SU-DHL-6 (cell line): Measurements from ENCODE around the gene GYPC.

ENCODE experiments used
- H2AFZ ChIP-seq: fragments of 200-600 bp; sonication (generic); 2 replicates; pipeline ENCODE4 v1.6.1; 2014; ENCODE audit warnings: low read depth, mild to moderate bottlenecking, moderate library complexity, mixed read lengths, antibody characterized with exemption, low read length; ENCODE audit not compliant: severe bottlenecking
- H3F3A ChIP-seq: fragments of 200-600 bp; shearing (Covaris generic); 2 replicates; pipeline ENCODE4 v1.6.0; 2016; ENCODE audit warnings: antibody characterized with exemption, mild to moderate bottlenecking; ENCODE audit not compliant: insufficient read depth
- H3K27ac ChIP-seq: fragments of 200-600 bp; sonication (generic); 2 replicates; pipeline ENCODE4 v1.5.1; 2016; ENCODE audit warnings: low read depth, mild to moderate bottlenecking, low read length, moderate library complexity, mixed read lengths
- H3K27me3 ChIP-seq: fragments of 200-600 bp; sonication (generic), shearing (Covaris generic); 2 replicates; pipeline ENCODE4 v1.6.0; 2014; ENCODE audit warnings: mild to moderate bottlenecking, low read length
- H3K36me3 ChIP-seq: fragments of 200-600 bp; sonication (generic); 2 replicates; pipeline ENCODE4 v1.6.1; 2014; ENCODE audit warnings: mild to moderate bottlenecking, low read length, mixed read lengths
- H3K4me2 ChIP-seq: fragments of 300-600, 200-600 bp; shearing (Covaris generic), sonication (generic); 2 replicates; pipeline ENCODE4 v1.6.0; 2014; ENCODE audit warnings: low read length, low read depth, mild to moderate bottlenecking; ENCODE audit not compliant: poor library complexity, severe bottlenecking
- H3K4me3 ChIP-seq: fragments of 200-600 bp; sonication (generic); 2 replicates; pipeline ENCODE4 v1.5.1; 2014; ENCODE audit warnings: antibody characterized with exemption, low read length, mild to moderate bottlenecking, mixed read lengths; ENCODE audit not compliant: insufficient read depth, poor library complexity, severe bottlenecking
- H3K79me2 ChIP-seq: fragments of 200-600 bp; sonication (generic); 2 replicates; pipeline ENCODE4 v1.6.1; 2014; ENCODE audit warnings: mild to moderate bottlenecking, low read length, moderate library complexity; ENCODE audit not compliant: insufficient read depth
- H3K9ac ChIP-seq: fragments of 200-600 bp; sonication (generic); 2 replicates; pipeline ENCODE4 v1.7.0; 2014; ENCODE audit warnings: mild to moderate bottlenecking, low read length
- H3K9me2 ChIP-seq: fragments of 200-600 bp; sonication (generic); replicated peaks from 2 replicates; pipeline ENCODE4 v1.6.1; 2014; ENCODE audit warnings: low read length; ENCODE audit not compliant: insufficient read depth
- H3K9me3 ChIP-seq: fragments of 200-600 bp; sonication (generic); 2 replicates; pipeline ENCODE4 v1.6.1; 2014; ENCODE audit warnings: low read length, mixed read lengths; ENCODE audit not compliant: insufficient read depth
- H4K20me1 ChIP-seq: fragments of 200-600 bp; sonication (generic); 2 replicates; pipeline ENCODE4 v1.6.1; 2014; ENCODE audit warnings: low read depth, mild to moderate bottlenecking, antibody characterized with exemption, low read length, moderate library complexity, mixed read lengths
- CTCF ChIP-seq: fragments of 200-600 bp; sonication (generic); IDR thresholded peaks from one replicate; pipeline ENCODE4 v1.5.1; 2017; ENCODE audit warnings: antibody characterized with exemption, mild to moderate bottlenecking, low read length, moderate library complexity; ENCODE audit not compliant: insufficient read depth, poor library complexity, severe bottlenecking
- EZH2phosphoT487 ChIP-seq: fragments of 200-600 bp; sonication (generic), shearing (Covaris generic); conservative IDR thresholded peaks from 2 replicates; pipeline ENCODE4 v1.6.1; 2018; ENCODE audit warnings: mild to moderate bottlenecking, antibody characterized with exemption, low read length, moderate library complexity, mixed read lengths

The GYPC gene

DNA sequence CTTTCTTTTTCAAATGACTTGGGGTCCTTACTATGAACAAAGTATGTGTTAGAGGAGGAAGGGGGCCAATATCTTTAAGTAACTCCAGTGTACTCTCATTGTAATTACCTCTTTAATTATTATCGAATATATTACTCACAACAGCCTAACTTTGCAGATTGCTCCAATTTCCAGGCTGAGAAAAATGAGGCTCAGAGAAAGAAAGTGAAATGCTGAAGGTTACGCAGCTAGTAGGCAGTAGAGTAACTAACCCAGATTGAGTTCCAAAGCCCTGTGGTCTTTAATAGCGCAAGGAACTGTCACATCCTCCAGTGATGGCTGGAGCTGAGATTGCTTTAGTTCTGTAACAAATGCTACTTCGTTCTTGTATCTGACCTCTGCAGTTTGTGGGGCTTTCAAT is 2.2 kb upstream of the GYPC start:
- H3K9me3 ChIP-seq: no peaks in the 10 kb centered on the region
- no peak overlapping the region for H3K9ac ChIP-seq
- H3K9me2 ChIP-seq: no peaks in the 10 kb centered on the region
- H3K79me2 ChIP-seq: no peaks in the 10 kb centered on the region
- H4K20me1 ChIP-seq: no peaks in the 10 kb centered on the region
- H3K36me3 ChIP-seq: no peaks in the 10 kb centered on the region
- TF ChIP-seq CTCF (no peak), EZH2phosphoT487 (no peak)
- H3K27ac ChIP-seq: no peak overlapping the region
- no peak overlapping the region for H2AFZ ChIP-seq
- H3K27me3 ChIP-seq: no peaks in the 10 kb centered on the region
- H3K4me3 ChIP-seq: no peak overlapping the region
- H3K4me2 ChIP-seq: no peak overlapping the region
- H3F3A ChIP-seq: no peaks in the 10 kb centered on the region

DNA sequence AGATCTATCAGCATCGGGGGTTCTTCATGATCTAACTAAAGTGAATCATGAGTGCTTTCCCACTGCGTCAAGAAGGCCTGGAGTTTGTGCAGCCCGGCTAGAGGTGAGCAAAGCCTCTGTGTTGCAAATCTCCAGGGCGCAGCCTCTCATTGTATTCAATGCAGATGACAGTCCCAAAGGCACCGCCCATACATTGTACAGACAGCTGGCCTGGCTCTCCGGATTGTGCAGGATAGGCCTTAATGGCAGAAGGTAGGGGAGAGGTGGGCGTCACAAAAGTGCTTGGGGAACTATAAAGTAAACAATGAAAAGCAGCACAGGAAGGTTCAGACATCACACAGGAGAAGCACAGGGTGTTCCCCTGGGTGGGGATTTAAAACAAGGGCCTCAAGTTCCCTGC is 907 bp upstream of the GYPC start:
- no peaks in the 10 kb centered on the region for H3F3A ChIP-seq
- no peak overlapping the region for H3K27ac ChIP-seq
- no peak overlapping the region for H2AFZ ChIP-seq
- H3K9me3 ChIP-seq: no peaks in the 10 kb centered on the region
- no peaks in the 10 kb centered on the region for H3K27me3 ChIP-seq
- H3K9ac ChIP-seq: no peak overlapping the region
- no peak overlapping the region for H3K4me3 ChIP-seq
- H4K20me1 ChIP-seq: no peaks in the 10 kb centered on the region
- H3K9me2 ChIP-seq: no peaks in the 10 kb centered on the region
- H3K4me2 ChIP-seq: no peak overlapping the region
- no peak for TF ChIP-seq CTCF
- no peak for TF ChIP-seq EZH2phosphoT487
- H3K36me3 ChIP-seq: no peaks in the 10 kb centered on the region
- no peaks in the 10 kb centered on the region for H3K79me2 ChIP-seq

GRCh38 chr2:126656431-126657147 is 631 bp downstream of the GYPC start:
- Histone ChIP-seq H3K9me2 (no peaks in the 10 kb centered on the region), H3K79me2 (no peaks in the 10 kb centered on the region), H3K27ac (no peak overlapping the region), H2AFZ (no peak overlapping the region), H3K4me2 (no peak overlapping the region), H3K9ac (no peak overlapping the region), H4K20me1 (no peaks in the 10 kb centered on the region), H3K27me3 (no peaks in the 10 kb centered on the region), H3K36me3 (no peaks in the 10 kb centered on the region), H3F3A (no peaks in the 10 kb centered on the region), H3K4me3 (no peak overlapping the region), H3K9me3 (no peaks in the 10 kb centered on the region)
- TF ChIP-seq CTCF (no peak), EZH2phosphoT487 (no peak)
